WI38 (cell line): ENCODE results near the gene KDM7A.

Source experiments
- H3K4me3 ChIP-seq: 2 replicates; pipeline ENCODE4 v1.5.1; 2011; ENCODE audit warnings: low read depth, mild to moderate bottlenecking, control low read depth, low read length
- TF ChIP-seq, protein P1 (sequence below): IDR thresholded peaks from 2 replicates; pipeline ENCODE4 v1.5.1; 2012; ENCODE audit warnings: low read depth, mild to moderate bottlenecking, control low read depth, low read length

KDM7A gene

GRCh38 chr7:140080919-140081318 is 95.9 kb downstream of the KDM7A start:
- TF ChIP-seq, protein P1, sequence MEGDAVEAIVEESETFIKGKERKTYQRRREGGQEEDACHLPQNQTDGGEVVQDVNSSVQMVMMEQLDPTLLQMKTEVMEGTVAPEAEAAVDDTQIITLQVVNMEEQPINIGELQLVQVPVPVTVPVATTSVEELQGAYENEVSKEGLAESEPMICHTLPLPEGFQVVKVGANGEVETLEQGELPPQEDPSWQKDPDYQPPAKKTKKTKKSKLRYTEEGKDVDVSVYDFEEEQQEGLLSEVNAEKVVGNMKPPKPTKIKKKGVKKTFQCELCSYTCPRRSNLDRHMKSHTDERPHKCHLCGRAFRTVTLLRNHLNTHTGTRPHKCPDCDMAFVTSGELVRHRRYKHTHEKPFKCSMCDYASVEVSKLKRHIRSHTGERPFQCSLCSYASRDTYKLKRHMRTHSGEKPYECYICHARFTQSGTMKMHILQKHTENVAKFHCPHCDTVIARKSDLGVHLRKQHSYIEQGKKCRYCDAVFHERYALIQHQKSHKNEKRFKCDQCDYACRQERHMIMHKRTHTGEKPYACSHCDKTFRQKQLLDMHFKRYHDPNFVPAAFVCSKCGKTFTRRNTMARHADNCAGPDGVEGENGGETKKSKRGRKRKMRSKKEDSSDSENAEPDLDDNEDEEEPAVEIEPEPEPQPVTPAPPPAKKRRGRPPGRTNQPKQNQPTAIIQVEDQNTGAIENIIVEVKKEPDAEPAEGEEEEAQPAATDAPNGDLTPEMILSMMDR = no peak
- H3K4me3 ChIP-seq = no peak overlapping the region

DNA sequence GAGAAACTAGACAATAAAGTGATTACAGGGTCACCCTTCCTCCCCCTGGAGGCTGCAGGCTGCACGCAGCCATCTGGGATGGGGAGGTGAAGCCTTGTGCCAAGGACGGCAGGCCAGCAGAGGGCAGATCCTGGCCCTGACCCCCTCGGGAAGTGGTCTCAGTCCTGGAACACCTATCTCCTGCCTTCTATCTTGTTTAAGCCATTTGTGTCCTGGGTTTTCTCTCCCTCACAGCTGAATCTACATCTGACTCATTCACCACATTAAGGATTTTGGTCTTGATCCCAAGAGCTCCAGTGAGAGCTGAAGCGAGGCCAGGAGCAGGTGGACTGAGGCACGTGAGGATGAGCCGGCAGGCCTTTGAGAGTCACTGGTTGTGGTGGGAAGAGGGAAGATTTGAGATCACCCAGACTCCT is 97.7 kb downstream of the KDM7A start:
- no peak overlapping the region for H3K4me3 ChIP-seq

GRCh38 chr7:140078392-140078791 is 98.4 kb downstream of the KDM7A start:
- TF ChIP-seq, protein P1 = no peak
- no peak overlapping the region for H3K4me3 ChIP-seq

More for the DNA sequence above, 97.7 kb downstream of the KDM7A start:
- TF ChIP-seq, protein P1 = no peak

- H3K4me3 ChIP-seq = no peak overlapping the region
- TF ChIP-seq, protein P1 = no peak
These were observed 102.0 kb downstream of the KDM7A start for GRCh38 chr7:140074780-140075179.

GRCh38 chr7:140070546-140070945 is 106.2 kb downstream of the KDM7A start:
- no peak overlapping the region for H3K4me3 ChIP-seq
- TF ChIP-seq, protein P1 = no peak

- H3K4me3 ChIP-seq = no peak overlapping the region
- TF ChIP-seq, protein P1 = no peak
These were observed 107.4 kb downstream of the KDM7A start for GRCh38 chr7:140069298-140069949.

- TF ChIP-seq, protein P1 = no peak
These were observed 108.8 kb downstream of the KDM7A start for GRCh38 chr7:140068033-140068432.

More at GRCh38 chr7:140068033-140068432, 108.8 kb downstream of the KDM7A start:
- H3K4me3 ChIP-seq = no peak overlapping the region
